HCT116 (cell line): ENCODE results near the gene OPCML. TPM values are rescaled to one million over a fixed set of nuclear protein-coding genes. Genes with fewer than 3 reads are reported as not detected.

Experiments
- ATAC-seq: fragments of 200-7000 bp; cut with Tn5 transposase; 2 replicates; pipeline ENCODE4 v1.9.1; 2020; ENCODE audit warnings: mild to moderate bottlenecking, moderate library complexity
- BruUV-seq: library from RNA; stranded (reverse); fragments of 400-500 nt; replicated peaks from 2 replicates; lab custom pipeline; 2021; lab: Mats Ljungman, UMichigan
- CTCF ChIA-PET: fragments of 300-600 bp; sonication (Branson Sonifier 250); formaldehyde crosslinking; loops from one replicate; lab custom pipeline; 2021; ENCODE audit warnings: antibody characterized with exemption; lab: Charles Lee
- POLR2A ChIA-PET: fragments of 300-600, 350-600 bp; sonication (Branson Sonifier 250); formaldehyde crosslinking; loops from one replicate; lab custom pipeline; 2021; ENCODE audit warnings: antibody characterized with exemption; lab: Charles Lee
- RAD21 ChIA-PET, 2 experiments: fragments of 300-600 bp; sonication (Branson Sonifier 250); formaldehyde crosslinking; loops; one replicate each; lab custom pipeline; 2023; ENCODE audit warnings: low total read pairs in 2 of 2; ENCODE audit not compliant: uncharacterized antibody in 2 of 2, unreplicated experiment in 2 of 2, low non-redundant PET in 1 of 2; lab: Charles Lee
- DNase-seq: peaks from one replicate; pipeline ENCODE4 v3.0.0-alpha.2; 2010; ENCODE audit warnings: low read depth, low spot score
- H2AFZ ChIP-seq: fragments of 200-600 bp; shearing (Covaris generic), sonication (generic); 2 replicates; pipeline ENCODE4 v1.6.1; 2017; ENCODE audit warnings: low read depth, mixed run types, mixed read lengths, antibody characterized with exemption, low read length; ENCODE audit not compliant: poor library complexity, severe bottlenecking
- H3K27ac ChIP-seq: 2 replicates; pipeline ENCODE4 v1.5.1; 2012; ENCODE audit warnings: low read depth, low read length
- H3K27me3 ChIP-seq: fragments of 200-600 bp; sonication (generic); 2 replicates; pipeline ENCODE4 v1.6.1; 2016; ENCODE audit warnings: mixed run types, low read length, mixed read lengths; ENCODE audit not compliant: insufficient read depth
- H3K36me3 ChIP-seq, 2 experiments: fragments of 200-500 bp in 1 of 2; fragments of 200-600 bp in 1 of 2; sonication (Bioruptor generic) in 1 of 2; sonication (generic) in 1 of 2; 2 replicates each; pipeline versions ENCODE4 v1.5.1 to v1.6.1; 2014 to 2016; ENCODE audit warnings: low read length in 2 of 2, inconsistent platforms in 1 of 2, mixed read lengths in 1 of 2, mixed run types in 1 of 2; ENCODE audit not compliant: insufficient read depth in 2 of 2, control insufficient read depth in 1 of 2
- H3K4me1 ChIP-seq, 2 experiments: fragments of 200-600 bp in 1 of 2; sonication (generic) in 1 of 2; 2 replicates each; pipeline versions ENCODE4 v1.5.1 to v1.6.1; 2012 to 2017; ENCODE audit warnings: low read length in 2 of 2, inconsistent platforms in 1 of 2, mild to moderate bottlenecking in 1 of 2, mixed read lengths in 1 of 2, mixed run types in 1 of 2, moderate library complexity in 1 of 2; ENCODE audit not compliant: insufficient read depth in 2 of 2, control insufficient read depth in 1 of 2
- H3K4me2 ChIP-seq: fragments of 200-600 bp; sonication (generic); 2 replicates; pipeline ENCODE4 v1.6.1; 2017; ENCODE audit warnings: mixed run types, low read length, mixed read lengths
- H3K4me3 ChIP-seq, 2 experiments: fragments of 200-600 bp in 1 of 2; sonication (generic) in 1 of 2; replicated peaks in 1 of 2; 2 replicates each; pipeline ENCODE4 v1.5.1; 2011 to 2016; ENCODE audit warnings: low read length in 2 of 2, control low read depth in 1 of 2, low read depth in 1 of 2, mild to moderate bottlenecking in 1 of 2, mixed read lengths in 1 of 2, mixed run types in 1 of 2
- H3K79me2 ChIP-seq: fragments of 200-600 bp; sonication (generic); 2 replicates; pipeline ENCODE4 v1.6.1; 2017; ENCODE audit warnings: mild to moderate bottlenecking, mixed run types, low read length, moderate library complexity, mixed read lengths; ENCODE audit not compliant: insufficient read depth
- H3K9ac ChIP-seq: fragments of 200-600 bp; sonication (generic); 2 replicates; pipeline ENCODE4 v1.6.1; 2016; ENCODE audit warnings: low read length, mixed read lengths
- H3K9me2 ChIP-seq: fragments of 200-600 bp; sonication (generic), shearing (Covaris generic); 2 replicates; pipeline ENCODE4 v1.6.1; 2017; ENCODE audit warnings: mixed run types, mild to moderate bottlenecking, moderate library complexity; ENCODE audit not compliant: insufficient read depth
- H3K9me3 ChIP-seq, 2 experiments: fragments of 200-500 bp in 1 of 2; fragments of 200-600 bp in 1 of 2; sonication (Bioruptor generic) in 1 of 2; sonication (generic) in 1 of 2; 2 replicates each; pipeline ENCODE4 v1.6.1; 2014 to 2017; ENCODE audit warnings: low read length in 2 of 2, mixed read lengths in 2 of 2, inconsistent platforms in 1 of 2, low read depth in 1 of 2, mild to moderate bottlenecking in 1 of 2, mixed run types in 1 of 2, moderate library complexity in 1 of 2; ENCODE audit not compliant: control insufficient read depth in 1 of 2, insufficient read depth in 1 of 2
- H4K20me1 ChIP-seq: fragments of 200-600 bp; sonication (generic), shearing (Covaris generic); 2 replicates; pipeline ENCODE4 v1.6.1; 2017; ENCODE audit warnings: mixed run types, mild to moderate bottlenecking, moderate library complexity; ENCODE audit not compliant: insufficient read depth
- CBX3 ChIP-seq: IDR thresholded peaks from 2 replicates; pipeline ENCODE4 v1.6.1; 2012; ENCODE audit warnings: low read depth
- CEBPB ChIP-seq: IDR thresholded peaks from 2 replicates; pipeline ENCODE4 v1.6.1; 2012; ENCODE audit warnings: low read depth
- EZH2 ChIP-seq: fragments of 200-600 bp; sonication (generic); IDR thresholded peaks from 2 replicates; pipeline ENCODE4 v1.6.1; 2017; ENCODE audit warnings: antibody characterized with exemption, mixed run types
- EZH2phosphoT487 ChIP-seq: fragments of 200-600 bp; IDR thresholded peaks from 2 replicates; pipeline ENCODE4 v1.6.1; 2018; ENCODE audit warnings: antibody characterized with exemption, borderline replicate concordance
- FOSL1 ChIP-seq: IDR thresholded peaks from 2 replicates; pipeline ENCODE4 v1.6.1; 2012; ENCODE audit warnings: low read depth
- JUND ChIP-seq: IDR thresholded peaks from 2 replicates; pipeline ENCODE4 v1.6.1; 2012
- POLR2AphosphoS5 ChIP-seq: IDR thresholded peaks from 2 replicates; pipeline ENCODE4 v1.6.1; 2011; ENCODE audit warnings: mild to moderate bottlenecking, low read depth, low read length, moderate library complexity
- REST ChIP-seq: IDR thresholded peaks from 2 replicates; pipeline ENCODE4 v1.6.1; 2012; ENCODE audit warnings: low read depth
- SRF ChIP-seq: IDR thresholded peaks from 2 replicates; pipeline ENCODE4 v1.6.1; 2012; ENCODE audit warnings: low read depth
- ZBTB33 ChIP-seq: IDR thresholded peaks from 2 replicates; pipeline ENCODE4 v1.6.1; 2011; ENCODE audit warnings: mild to moderate bottlenecking, low read length, moderate library complexity; ENCODE audit not compliant: insufficient replicate concordance; ENCODE audit errors: extremely low read depth
- ZNF274 ChIP-seq: fragments of 200-500 bp; sonication (Bioruptor generic); IDR thresholded peaks from 2 replicates; pipeline ENCODE4 v1.6.1; 2014; ENCODE audit warnings: mild to moderate bottlenecking, low read depth, low read length, inconsistent platforms
- intact Hi-C: fragments of 100-400 bp; cut with micrococcal nuclease; formaldehyde crosslinking; loops from 2 replicates; pipeline ENCODE4 v1.10.0; 2022
- total RNA-seq: library from RNA; stranded (reverse); gene quantifications from one replicate; pipeline ENCODE4 v1.2.1, GENCODE V29; 2021; ENCODE audit not compliant: unreplicated experiment

The OPCML gene
- total RNA-seq, 1 experiment from 2014 or later: not detected

- POLR2A ChIA-PET: no interaction called here
- no peaks in the 10 kb centered on the region for H3K36me3 ChIP-seq
- H3K27me3 ChIP-seq: no peaks in the 10 kb centered on the region
- ATAC-seq (no peak), DNase-seq (no peak)
- no peak overlapping the region for H3K4me3 ChIP-seq
- RAD21 ChIA-PET: no interaction called here
- H3K9me3 ChIP-seq: peaks cover 0 to 8% of the 10 kb centered on the region in 2 experiments; a peak in 2 of 4 replicates
- no peak overlapping the region for H2AFZ ChIP-seq
- no peaks in the 10 kb centered on the region for H3K79me2 ChIP-seq
- no peaks in the 10 kb centered on the region for H4K20me1 ChIP-seq
- no peak overlapping the region for H3K4me2 ChIP-seq
- no peaks in the 10 kb centered on the region for H3K4me1 ChIP-seq
- no TSS peak for BruUV-seq
- intact Hi-C loops: no loop called here
- no peaks in the 10 kb centered on the region for H3K9me2 ChIP-seq
- no peak overlapping the region for H3K27ac ChIP-seq
- CTCF ChIA-PET: no interaction called here
- no peak overlapping the region for H3K9ac ChIP-seq
- TF ChIP-seq REST (no peak), SRF (no peak), JUND (no peak), EZH2 (no peak), CBX3 (no peak), ZNF274 (no peak), EZH2phosphoT487 (no peak), CEBPB (no peak), POLR2AphosphoS5 (no peak), ZBTB33 (no peak), FOSL1 (no peak)
- TF ChIP-seq, all 23 proteins: peak for 0
These were observed 5.5 kb downstream of the OPCML start for GRCh38 chr11:133526790-133527189.
